Measurements from ENCODE around the gene BET1L. TPM values are rescaled to one million over a fixed set of nuclear protein-coding genes. Genes with fewer than 3 reads are reported as not detected.

BET1L gene
- total RNA-seq, 2 experiments from 2014 or later, result 16.2 to 47.4 TPM

GRCh38 chr11:211295-211694 is 4.1 kb upstream of the BET1L start:
- Histone ChIP-seq H3K4me2 (ENCODE audit: low read length) (no peak overlapping the region), H3K9me2 (ENCODE audit: insufficient read depth, low read length) (no peaks in the 10 kb centered on the region), H3K4me3 (ENCODE audit: low read depth, low read length, poor library complexity, severe bottlenecking) (no peak overlapping the region), H3K79me2 (ENCODE audit: insufficient read depth, low read depth, low read length) (peaks cover 31% of the 10 kb centered on the region), H3K27ac (ENCODE audit: low read depth, low read length, poor library complexity, severe bottlenecking) (no peak overlapping the region), H3K9me3 (ENCODE audit: low read length) (no peaks in the 10 kb centered on the region), H3K4me1 (ENCODE audit: insufficient read depth, low read length, poor library complexity, severe bottlenecking) (peaks cover 16% of the 10 kb centered on the region), H3K36me3 (ENCODE audit: insufficient read depth, low read length) (peaks cover 67% of the 10 kb centered on the region), H2AFZ (ENCODE audit: low read length) (no peak overlapping the region), H4K20me1 (ENCODE audit: insufficient read depth, low read length) (no peaks in the 10 kb centered on the region)
- ChIA-PET POLR2A (no interaction called here), CTCF (ENCODE audit: unreplicated experiment) (no interaction called here)
- DNase-seq (ENCODE audit: low spot score), result no peak
- BruUV-seq (replicated peaks), result no TSS peak
- TF ChIP-seq CTCF (conservative IDR thresholded peaks at IDR 0.05; ENCODE audit: low read length), result no peak
- no peak for TF ChIP-seq EZH2phosphoT487 (IDR thresholded peaks at IDR 0.05; ENCODE audit: borderline replicate concordance, low read depth, low read length)
- intact Hi-C loops (cut with micrococcal nuclease; ENCODE audit: unreplicated experiment), result no loop called here

GRCh38 chr11:210803-211180 is 3.6 kb upstream of the BET1L start:
- DNase-seq (ENCODE audit: low spot score), result no peak
- Histone ChIP-seq H3K9me3 (ENCODE audit: low read length) (no peaks in the 10 kb centered on the region), H2AFZ (ENCODE audit: low read length) (no peak overlapping the region), H3K27ac (ENCODE audit: low read depth, low read length, poor library complexity, severe bottlenecking) (no peak overlapping the region), H3K4me3 (ENCODE audit: low read depth, low read length, poor library complexity, severe bottlenecking) (no peak overlapping the region), H3K4me2 (ENCODE audit: low read length) (peak overlapping the region; percentile 90; the same call in 1 of the 2 replicates), H4K20me1 (ENCODE audit: insufficient read depth, low read length) (no peaks in the 10 kb centered on the region), H3K36me3 (ENCODE audit: insufficient read depth, low read length) (peaks cover 64% of the 10 kb centered on the region), H3K79me2 (ENCODE audit: insufficient read depth, low read depth, low read length) (peaks cover 36% of the 10 kb centered on the region), H3K9me2 (ENCODE audit: insufficient read depth, low read length) (no peaks in the 10 kb centered on the region), H3K4me1 (ENCODE audit: insufficient read depth, low read length, poor library complexity, severe bottlenecking) (peaks cover 21% of the 10 kb centered on the region)
- ChIA-PET CTCF (ENCODE audit: unreplicated experiment) (no interaction called here), POLR2A (no interaction called here)
- intact Hi-C loops (cut with micrococcal nuclease; ENCODE audit: unreplicated experiment), result no loop called here
- TF ChIP-seq EZH2phosphoT487 (IDR thresholded peaks at IDR 0.05; ENCODE audit: borderline replicate concordance, low read depth, low read length) (no peak), CTCF (conservative IDR thresholded peaks at IDR 0.05; ENCODE audit: low read length) (no peak)
- no TSS peak for BruUV-seq (replicated peaks)

- no peaks in the 10 kb centered on the region for H4K20me1 ChIP-seq (ENCODE audit: insufficient read depth, low read length)
- no peak for DNase-seq (ENCODE audit: low spot score)
- peak overlapping the region; percentile 90 for H3K4me2 ChIP-seq (ENCODE audit: low read length)
- H2AFZ ChIP-seq (ENCODE audit: low read length), result no peak overlapping the region
- peaks cover 26% of the 10 kb centered on the region for H3K4me1 ChIP-seq (ENCODE audit: insufficient read depth, low read length, poor library complexity, severe bottlenecking)
- no peaks in the 10 kb centered on the region for H3K9me3 ChIP-seq (ENCODE audit: low read length)
- H3K36me3 ChIP-seq (ENCODE audit: insufficient read depth, low read length), result peaks cover 64% of the 10 kb centered on the region
- BruUV-seq (replicated peaks), result no TSS peak
- intact Hi-C loops (cut with micrococcal nuclease; ENCODE audit: unreplicated experiment), result no loop called here
- H3K9me2 ChIP-seq (ENCODE audit: insufficient read depth, low read length), result no peaks in the 10 kb centered on the region
- POLR2A ChIA-PET, result no interaction called here
- CTCF ChIA-PET (ENCODE audit: unreplicated experiment), result no interaction called here
- TF ChIP-seq CTCF (conservative IDR thresholded peaks at IDR 0.05; ENCODE audit: low read length) (no peak), EZH2phosphoT487 (IDR thresholded peaks at IDR 0.05; ENCODE audit: borderline replicate concordance, low read depth, low read length) (no peak)
- no peak overlapping the region for H3K27ac ChIP-seq (ENCODE audit: low read depth, low read length, poor library complexity, severe bottlenecking)
- peaks cover 36% of the 10 kb centered on the region for H3K79me2 ChIP-seq (ENCODE audit: insufficient read depth, low read depth, low read length)
- peak overlapping the region; percentile 98 for H3K4me3 ChIP-seq (ENCODE audit: low read depth, low read length, poor library complexity, severe bottlenecking)
Observed at GRCh38 chr11:210122-210802, 3.1 kb upstream of the BET1L start.

Data from OCI-LY7 (cell line).